ENCODE results near the gene TP53.

GRCh38 chr17:7700510-7700909, 13.2 kb upstream of the TP53 start:
- TF ChIP-seq POLR2A (IDR thresholded peaks at IDR 0.05; ENCODE audit: low read depth, low read length) (no peak), POLR2AphosphoS5 (IDR thresholded peaks at IDR 0.05; ENCODE audit: low read depth, low read length) (no peak), TAF1 (IDR thresholded peaks at IDR 0.05; ENCODE audit: borderline replicate concordance, low read depth, low read length) (no peak)

All from GM12892 (cell line).